ENCODE results near the gene CIROP. TPM values are rescaled to one million over a fixed set of nuclear protein-coding genes. Genes with fewer than 3 reads are reported as not detected.

The CIROP gene
- total RNA-seq (2022; extraction: Qiagen RNA extraction; ENCODE audit: low read depth) = not detected in 5 replicates

GRCh38 chr14:23104591-23105347 is at the start of gene CIROP:
Gene CIROP (minus strand): TSS chr14:23104989. CDS start chr14:23104920, 69 bp downstream.

GRCh38 chr14:23118506-23119362 is 13.9 kb upstream of the CIROP start, which contains the start of gene CEBPE:
Gene CEBPE (minus strand): TSS chr14:23119255. CDS start chr14:23119091, 164 bp downstream.

GRCh38 chr14:23095196-23096108 is 9.3 kb downstream of the CIROP start, which contains the start of gene C14orf119:
Gene C14orf119 (plus strand): TSS chr14:23095505. CDS start chr14:23097659, 2,154 bp downstream.

GRCh38 chr14:23094666-23095195 is 10.1 kb downstream of the CIROP start, which contains the start of gene ACIN1:
Gene ACIN1 (minus strand): TSS chr14:23095136. CDS start chr14:23095112, 24 bp downstream.

GRCh38 chr14:23056956-23057756 is 47.6 kb downstream of the CIROP start, which contains the start of gene CDH24:
Gene CDH24 (minus strand): TSS chr14:23057520. CDS start chr14:23055733, 1,787 bp downstream.

Other genes starting within 250 kb of the CIROP start
- 74.7 to 82.6 TPM (median 81.9 TPM) in 5 replicates for gene LRP10, start 233.2 kb downstream of the CIROP start, total RNA-seq (2022; extraction: Qiagen RNA extraction; ENCODE audit: low read depth)
- 0.29 to 0.46 TPM (median 0.39 TPM) in 5 replicates for gene REM2, start 221.8 kb downstream of the CIROP start, total RNA-seq (2022; extraction: Qiagen RNA extraction; ENCODE audit: low read depth)
- 63.1 to 66.7 TPM (median 65.4 TPM) in 5 replicates for gene RBM23, start 185.8 kb downstream of the CIROP start, total RNA-seq (2022; extraction: Qiagen RNA extraction; ENCODE audit: low read depth)
- gene PRMT5, start 175.6 kb downstream of the CIROP start, total RNA-seq (2022; extraction: Qiagen RNA extraction; ENCODE audit: low read depth) = 109 to 127 TPM (median 119 TPM) in 5 replicates
- 34.8 to 39.4 TPM (median 36.3 TPM) in 5 replicates for gene HAUS4, start 147.9 kb downstream of the CIROP start, total RNA-seq (2022; extraction: Qiagen RNA extraction; ENCODE audit: low read depth)
- gene AJUBA, start 122.4 kb downstream of the CIROP start, total RNA-seq (2022; extraction: Qiagen RNA extraction; ENCODE audit: low read depth) = 36.4 to 45.2 TPM (median 40.3 TPM) in 5 replicates
- gene C14orf93, start 94.8 kb downstream of the CIROP start, total RNA-seq (2022; extraction: Qiagen RNA extraction; ENCODE audit: low read depth) = 3.0 to 4.1 TPM (median 3.3 TPM) in 5 replicates
- gene PSMB5, start 70.1 kb downstream of the CIROP start, total RNA-seq (2022; extraction: Qiagen RNA extraction; ENCODE audit: low read depth) = 296 to 345 TPM (median 321 TPM) in 5 replicates
- not detected in 5 replicates for gene PSMB11, start 62.8 kb downstream of the CIROP start, total RNA-seq (2022; extraction: Qiagen RNA extraction; ENCODE audit: low read depth)
- 3.4 to 6.1 TPM (median 4.9 TPM) in 5 replicates for gene CDH24, start 47.5 kb downstream of the CIROP start, total RNA-seq (2022; extraction: Qiagen RNA extraction; ENCODE audit: low read depth)
- gene ACIN1, start 9.9 kb downstream of the CIROP start, total RNA-seq (2022; extraction: Qiagen RNA extraction; ENCODE audit: low read depth) = 109 to 121 TPM (median 111 TPM) in 5 replicates
- 77.8 to 107 TPM (median 105 TPM) in 5 replicates for gene C14orf119, start 9.5 kb downstream of the CIROP start, total RNA-seq (2022; extraction: Qiagen RNA extraction; ENCODE audit: low read depth)
- 0.05 to 0.06 TPM in 2 of 5 replicates, not detected in the others for gene CEBPE, start 14.3 kb upstream of the CIROP start, total RNA-seq (2022; extraction: Qiagen RNA extraction; ENCODE audit: low read depth)
- gene SLC7A8, start 78.7 kb upstream of the CIROP start, total RNA-seq (2022; extraction: Qiagen RNA extraction; ENCODE audit: low read depth) = 0.25 to 0.69 TPM (median 0.34 TPM) in 5 replicates
- not detected in 5 replicates for gene RNF212B, start 132.9 kb upstream of the CIROP start, total RNA-seq (2022; extraction: Qiagen RNA extraction; ENCODE audit: low read depth)
- gene HOMEZ, start 181.1 kb upstream of the CIROP start, total RNA-seq (2022; extraction: Qiagen RNA extraction; ENCODE audit: low read depth) = 6.6 to 9.4 TPM (median 8.4 TPM) in 5 replicates
- gene PPP1R3E, start 197.9 kb upstream of the CIROP start, total RNA-seq (2022; extraction: Qiagen RNA extraction; ENCODE audit: low read depth) = 3.3 to 5.4 TPM (median 4.4 TPM) in 5 replicates
- 19.4 to 23.1 TPM (median 21.3 TPM) in 5 replicates for gene BCL2L2, start 201.8 kb upstream of the CIROP start, total RNA-seq (2022; extraction: Qiagen RNA extraction; ENCODE audit: low read depth)
- gene PABPN1, start 216.5 kb upstream of the CIROP start, total RNA-seq (2022; extraction: Qiagen RNA extraction; ENCODE audit: low read depth) = 140 to 168 TPM (median 158 TPM) in 5 replicates
- gene SLC22A17, start 247.9 kb upstream of the CIROP start, total RNA-seq (2022; extraction: Qiagen RNA extraction; ENCODE audit: low read depth) = 5.8 to 7.9 TPM (median 6.6 TPM) in 5 replicates

Data from A549 treated with DMSO at 1 μM for 4 hours (cell line).